HEK293 (cell line): ENCODE measurements around the gene CPT1C.

Source experiments
- CTCF ChIA-PET: fragments of 350-600 bp; formaldehyde crosslinking; extraction: SDS; loops from one replicate; lab custom pipeline; 2021; ENCODE audit warnings: antibody characterized with exemption; lab: Yijun Ruan, JAX
- POLR2A ChIA-PET: fragments of 300-600 bp; formaldehyde crosslinking; extraction: SDS; loops from one replicate; lab custom pipeline; 2020; ENCODE audit warnings: antibody characterized with exemption, inconsistent platforms; lab: Yijun Ruan, JAX
- H3K27ac ChIP-seq: fragments of 200-500 bp; sonication (Bioruptor generic); 2 replicates; pipeline ENCODE4 v1.5.1; 2014; ENCODE audit warnings: low read depth, low read length, control low read depth, inconsistent platforms; ENCODE audit errors: extremely low read depth
- H3K36me3 ChIP-seq, 2 experiments: fragments of 200-500 bp in 1 of 2; sonication (Bioruptor generic) in 1 of 2; 1 replicate in 1 of 2; 2 replicates in 1 of 2; pipeline ENCODE4 v1.5.1; 2014 to 2017; ENCODE audit warnings: inconsistent platforms in 2 of 2, low read length in 2 of 2; ENCODE audit not compliant: control insufficient read depth in 2 of 2, insufficient read depth in 1 of 2
- H3K4me1 ChIP-seq: fragments of 200-500 bp; sonication (Bioruptor generic); 2 replicates; pipeline ENCODE4 v1.5.1; 2014; ENCODE audit warnings: mild to moderate bottlenecking, low read length, inconsistent platforms; ENCODE audit not compliant: control insufficient read depth, insufficient read depth
- H3K4me3 ChIP-seq: 2 replicates; pipeline ENCODE4 v1.5.1; 2011; ENCODE audit warnings: low read depth, mild to moderate bottlenecking, control low read depth, low read length, moderate library complexity
- H3K9me3 ChIP-seq: fragments of 200-500 bp; sonication (Bioruptor generic); 2 replicates; pipeline ENCODE4 v1.5.1; 2014; ENCODE audit warnings: low read depth, low read length, inconsistent platforms; ENCODE audit not compliant: control insufficient read depth, insufficient read depth
- BCL11B ChIP-seq: fragments of 450-650 bp; formaldehyde crosslinking; IDR thresholded peaks from 2 replicates; pipeline ENCODE4 v1.5.1; 2016; ENCODE audit warnings: low read depth, missing biosample characterization, missing genetic modification characterization
- CTCF ChIP-seq: fragments of 450-650 bp; formaldehyde crosslinking; IDR thresholded peaks from 2 replicates; pipeline ENCODE4 v1.5.1; 2016; ENCODE audit warnings: missing biosample characterization, missing genetic modification characterization
- EGR2 ChIP-seq: fragments of 450-650 bp; formaldehyde crosslinking; IDR thresholded peaks from 2 replicates; pipeline ENCODE4 v1.5.1; 2016; ENCODE audit warnings: low read depth, missing biosample characterization, missing genetic modification characterization
- HOXC10 ChIP-seq: sonication (generic); formaldehyde crosslinking; IDR thresholded peaks from 2 replicates; pipeline ENCODE4 v1.8.1; 2023; ENCODE audit warnings: mild to moderate bottlenecking, missing genetic modification reagents
- KLF9 ChIP-seq: fragments of 450-650 bp; formaldehyde crosslinking; IDR thresholded peaks from 2 replicates; pipeline ENCODE4 v1.5.1; 2016; ENCODE audit warnings: missing biosample characterization, missing genetic modification characterization, low read depth
- OSR2 ChIP-seq: fragments of 450-650 bp; formaldehyde crosslinking; IDR thresholded peaks from 2 replicates; pipeline ENCODE4 v1.5.1; 2016; ENCODE audit warnings: missing biosample characterization, missing genetic modification characterization
- SP2 ChIP-seq: fragments of 450-650 bp; formaldehyde crosslinking; IDR thresholded peaks from 2 replicates; pipeline ENCODE4 v1.5.1; 2016; ENCODE audit warnings: missing biosample characterization, missing genetic modification characterization
- ZBTB49 ChIP-seq: fragments of 450-650 bp; formaldehyde crosslinking; IDR thresholded peaks from 2 replicates; pipeline ENCODE4 v1.5.1; 2016; ENCODE audit warnings: missing biosample characterization, missing genetic modification characterization, low read depth
- ZNF169 ChIP-seq: fragments of 450-650 bp; formaldehyde crosslinking; IDR thresholded peaks from 2 replicates; pipeline ENCODE4 v1.5.1; 2016; ENCODE audit warnings: missing biosample characterization, missing genetic modification characterization
- ZNF266 ChIP-seq: fragments of 450-650 bp; formaldehyde crosslinking; IDR thresholded peaks from 2 replicates; pipeline ENCODE4 v1.5.1; 2016; ENCODE audit warnings: missing biosample characterization, missing genetic modification characterization, low read depth
- ZNF354C ChIP-seq: fragments of 450-650 bp; formaldehyde crosslinking; IDR thresholded peaks from 2 replicates; pipeline ENCODE4 v1.5.1; 2016; ENCODE audit warnings: missing biosample characterization, missing genetic modification characterization, low read depth, borderline replicate concordance
- ZNF391 ChIP-seq: fragments of 450-650 bp; formaldehyde crosslinking; IDR thresholded peaks from 2 replicates; pipeline ENCODE4 v1.5.1; 2016; ENCODE audit warnings: low read depth, missing biosample characterization, missing genetic modification characterization, borderline replicate concordance
- ZNF48 ChIP-seq: fragments of 450-650 bp; formaldehyde crosslinking; IDR thresholded peaks from 2 replicates; pipeline ENCODE4 v1.5.1; 2016; ENCODE audit warnings: missing biosample characterization, missing genetic modification characterization
- ZNF701 ChIP-seq: fragments of 450-650 bp; formaldehyde crosslinking; IDR thresholded peaks from 2 replicates; pipeline ENCODE4 v1.5.1; 2016; ENCODE audit warnings: missing biosample characterization, missing genetic modification characterization
- ZNF776 ChIP-seq: fragments of 450-650 bp; formaldehyde crosslinking; IDR thresholded peaks from 2 replicates; pipeline ENCODE4 v1.5.0; 2017; ENCODE audit warnings: missing biosample characterization, missing genetic modification characterization, borderline replicate concordance
- TF ChIP-seq, protein P1 (sequence below): fragments of 450-650 bp; formaldehyde crosslinking; IDR thresholded peaks from 2 replicates; pipeline ENCODE4 v1.5.1; 2016; ENCODE audit warnings: missing biosample characterization, missing genetic modification characterization

Gene CPT1C

DNA sequence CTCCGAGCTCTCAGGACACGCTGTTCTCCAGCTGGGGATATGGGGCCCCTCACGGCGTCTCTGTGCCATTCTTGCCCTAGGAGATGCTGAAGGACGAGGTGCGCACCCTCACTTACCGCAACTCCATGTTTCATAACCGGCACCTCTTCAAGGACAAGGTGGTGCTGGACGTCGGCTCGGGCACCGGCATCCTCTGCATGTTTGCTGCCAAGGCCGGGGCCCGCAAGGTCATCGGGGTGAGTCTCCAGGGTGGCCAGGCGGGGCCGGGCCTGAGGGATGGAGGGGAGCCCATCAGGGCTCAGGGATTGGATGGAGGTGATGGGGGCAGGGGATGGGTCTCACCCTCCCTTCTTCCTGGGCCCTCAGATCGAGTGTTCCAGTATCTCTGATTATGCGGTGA lies 9.1 kb upstream of the CPT1C start:
- peaks cover 43 to 56% of the 10 kb centered on the region in 2 experiments for H3K36me3 ChIP-seq
- no peaks in the 10 kb centered on the region for H3K9me3 ChIP-seq
- ChIA-PET CTCF (interaction anchor here (0.6 to 2.0 kb wide), 11 partner anchors 9 to 290 kb away, joined by 3 to 10 read pairs (median 5); partner anchors contain the start of genes AP2A1 and PTOV1), POLR2A (interaction anchor here (0.6 kb wide), 2 partner anchors 36 to 96 kb away, joined by 3 read pairs; no protein-coding TSS in a partner anchor)
- no peak overlapping the region for H3K4me3 ChIP-seq
- peaks cover 17% of the 10 kb centered on the region for H3K4me1 ChIP-seq
- no peak for TF ChIP-seq ZNF391 (tag by site-specific recombination)
- H3K27ac ChIP-seq, result no peak overlapping the region

DNA sequence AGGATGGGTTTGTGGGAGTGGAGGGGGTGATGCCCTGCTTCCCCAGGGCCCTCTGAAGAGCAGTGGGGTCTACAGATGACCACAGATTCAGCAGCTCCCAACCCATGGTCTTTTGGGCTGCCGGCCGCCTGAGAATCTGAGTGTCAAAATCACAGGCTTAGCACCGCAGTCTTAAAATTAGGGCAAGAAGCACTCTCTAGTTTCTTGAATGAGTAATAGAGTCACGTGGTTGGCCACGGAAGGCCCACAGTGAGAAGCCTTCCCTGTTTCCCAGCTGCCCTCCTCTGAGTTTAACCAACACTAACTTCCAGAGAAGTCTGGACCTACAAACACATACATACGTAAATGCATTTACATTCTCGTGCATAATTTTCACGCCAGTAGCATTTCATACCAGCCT lies 8.6 kb upstream of the CPT1C start:
- no peaks in the 10 kb centered on the region for H3K9me3 ChIP-seq
- no peak overlapping the region for H3K27ac ChIP-seq
- ChIA-PET POLR2A (interaction anchor here (0.6 kb wide), 1 partner anchor 96 kb away, joined by 3 read pairs; no protein-coding TSS in a partner anchor), CTCF (interaction anchor here (1.0 to 2.0 kb wide), 3 partner anchors 18 to 179 kb away, joined by 4 to 10 read pairs (median 8); partner anchors contain the start of gene PTOV1)
- peaks cover 17% of the 10 kb centered on the region for H3K4me1 ChIP-seq
- H3K4me3 ChIP-seq, result no peak overlapping the region
- TF ChIP-seq ZBTB49, result no peak
- TF ChIP-seq ZNF169, result no peak
- TF ChIP-seq SP2 (tag by site-specific recombination), result no peak
- no peak for TF ChIP-seq HOXC10 (CRISPR knock-in tag)
- no peak for TF ChIP-seq EGR2 (tag by site-specific recombination)
- no peak for TF ChIP-seq CTCF
- TF ChIP-seq ZNF776, result no peak
- no peak for TF ChIP-seq ZNF48 (tag by site-specific recombination)
- TF ChIP-seq ZNF354C, result no peak
- no peak for TF ChIP-seq ZNF701 (tag by site-specific recombination)
- TF ChIP-seq, protein P1, sequence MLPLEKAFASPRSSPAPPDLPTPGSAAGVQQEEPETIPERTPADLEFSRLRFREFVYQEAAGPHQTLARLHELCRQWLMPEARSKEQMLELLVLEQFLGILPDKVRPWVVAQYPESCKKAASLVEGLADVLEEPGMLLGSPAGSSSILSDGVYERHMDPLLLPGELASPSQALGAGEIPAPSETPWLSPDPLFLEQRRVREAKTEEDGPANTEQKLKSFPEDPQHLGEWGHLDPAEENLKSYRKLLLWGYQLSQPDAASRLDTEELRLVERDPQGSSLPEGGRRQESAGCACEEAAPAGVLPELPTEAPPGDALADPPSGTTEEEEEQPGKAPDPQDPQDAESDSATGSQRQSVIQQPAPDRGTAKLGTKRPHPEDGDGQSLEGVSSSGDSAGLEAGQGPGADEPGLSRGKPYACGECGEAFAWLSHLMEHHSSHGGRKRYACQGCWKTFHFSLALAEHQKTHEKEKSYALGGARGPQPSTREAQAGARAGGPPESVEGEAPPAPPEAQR (tag by site-specific recombination), result no peak
- H3K36me3 ChIP-seq, result peaks cover 43 to 59% of the 10 kb centered on the region in 2 experiments

DNA sequence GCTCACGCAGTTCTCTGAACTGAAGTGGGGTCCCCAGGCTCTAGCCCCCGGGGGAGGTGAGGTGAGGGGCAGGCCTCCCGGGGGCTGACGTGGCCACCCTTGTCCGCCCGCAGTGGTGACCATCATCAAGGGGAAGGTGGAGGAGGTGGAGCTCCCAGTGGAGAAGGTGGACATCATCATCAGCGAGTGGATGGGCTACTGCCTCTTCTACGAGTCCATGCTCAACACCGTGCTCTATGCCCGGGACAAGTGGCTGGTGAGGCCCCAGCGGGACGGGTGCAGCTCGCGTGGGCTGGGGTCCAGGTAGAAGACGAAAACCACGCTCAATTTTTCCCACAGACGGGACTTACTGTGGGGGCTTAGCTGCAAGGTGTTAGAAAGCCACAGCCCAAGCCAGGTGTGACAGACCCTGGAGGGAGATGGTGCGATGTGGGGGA lies 7.1 kb upstream of the CPT1C start:
- Histone ChIP-seq H3K4me1 (peaks cover 17% of the 10 kb centered on the region), H3K27ac (no peak overlapping the region), H3K36me3 (peaks cover 43 to 72% of the 10 kb centered on the region in 2 experiments), H3K9me3 (no peaks in the 10 kb centered on the region), H3K4me3 (no peak overlapping the region)
- ChIA-PET CTCF (interaction anchor here (0.6 to 1.6 kb wide), 8 partner anchors 9 to 272 kb away, joined by 3 to 9 read pairs (median 5); partner anchors contain the start of gene FUZ), POLR2A (interaction anchor here (1.4 kb wide), 1 partner anchor 44 kb away, joined by 3 read pairs; the partner anchor contains the start of gene RRAS)
- no peak for TF ChIP-seq OSR2
- no peak for TF ChIP-seq ZNF266 (tag by site-specific recombination)
- TF ChIP-seq KLF9 (tag by site-specific recombination), result no peak
- TF ChIP-seq ZNF354C, result no peak
- TF ChIP-seq BCL11B, result no peak
